Stimulated activated naive CD4-positive, alpha-beta T cell (primary cell): Measurements from ENCODE around the gene ARHGEF35.
"Not testable (repeated sequence)": the region's sequence is repeated elsewhere in the genome, so short reads cannot be mapped to it uniquely, and the experiment has no call there.

ENCODE experiments used
- DNase-seq, 6 experiments: peaks; one replicate each; lab custom pipeline; 2025; lab: John Stamatoyannopoulos, UW

Gene ARHGEF35

GRCh38 chr7:144195212-144195872 lies at the start of gene ARHGEF35:
TSS of gene ARHGEF35 (minus strand) at chr7:144195833. CDS start at chr7:144188383, 7,450 bp downstream.
- not testable (repeated sequence) for DNase-seq

GRCh38 chr7:144245372-144245771 lies 49.7 kb upstream of the ARHGEF35 start:
- DNase-seq = not testable (repeated sequence)

- not testable (repeated sequence) for DNase-seq
Measured at GRCh38 chr7:144239365-144239764, 43.7 kb upstream of the ARHGEF35 start, which contains the start of gene OR2A42. TSS of gene OR2A42 (minus strand) at chr7:144239605. CDS start at chr7:144232843, 6,762 bp downstream.

GRCh38 chr7:144238530-144239082 lies 43.0 kb upstream of the ARHGEF35 start:
- DNase-seq = not testable (repeated sequence)

- DNase-seq = not testable (repeated sequence)
Measured at GRCh38 chr7:144233039-144233438, 37.4 kb upstream of the ARHGEF35 start.

- not testable (repeated sequence) for DNase-seq
Measured at GRCh38 chr7:144231027-144231426, 35.4 kb upstream of the ARHGEF35 start.

- DNase-seq = not testable (repeated sequence)
Measured at GRCh38 chr7:144228810-144229209, 33.2 kb upstream of the ARHGEF35 start.

GRCh38 chr7:144226866-144227265 lies 31.2 kb upstream of the ARHGEF35 start:
- not testable (repeated sequence) for DNase-seq

- not testable (repeated sequence) for DNase-seq
Measured at GRCh38 chr7:144223675-144224074, 28.0 kb upstream of the ARHGEF35 start.

GRCh38 chr7:144220531-144220930 lies 24.9 kb upstream of the ARHGEF35 start:
- not testable (repeated sequence) for DNase-seq

- DNase-seq = not testable (repeated sequence)
Measured at GRCh38 chr7:144219149-144219548, 23.5 kb upstream of the ARHGEF35 start.

GRCh38 chr7:144218581-144218980 lies 22.9 kb upstream of the ARHGEF35 start:
- not testable (repeated sequence) for DNase-seq

GRCh38 chr7:144217200-144217599 lies 21.6 kb upstream of the ARHGEF35 start:
- not testable (repeated sequence) for DNase-seq

- DNase-seq = not testable (repeated sequence)
Measured at GRCh38 chr7:144205306-144205705, 9.7 kb upstream of the ARHGEF35 start.

- DNase-seq = not testable (repeated sequence)
Measured at GRCh38 chr7:144203086-144203485, 7.5 kb upstream of the ARHGEF35 start.

- not testable (repeated sequence) for DNase-seq
Measured at GRCh38 chr7:144201978-144202377, 6.3 kb upstream of the ARHGEF35 start.

GRCh38 chr7:144198934-144199333 lies 3.3 kb upstream of the ARHGEF35 start:
- DNase-seq = not testable (repeated sequence)

GRCh38 chr7:144194453-144194852 lies 1.2 kb downstream of the ARHGEF35 start:
- DNase-seq = not testable (repeated sequence)

GRCh38 chr7:144193782-144194181 lies 1.9 kb downstream of the ARHGEF35 start:
- not testable (repeated sequence) for DNase-seq

GRCh38 chr7:144188578-144189171 lies 7.0 kb downstream of the ARHGEF35 start:
- DNase-seq = not testable (repeated sequence)

GRCh38 chr7:144187848-144188247 lies 7.8 kb downstream of the ARHGEF35 start:
- not testable (repeated sequence) for DNase-seq

- not testable (repeated sequence) for DNase-seq
Measured at GRCh38 chr7:144183166-144183565, 12.5 kb downstream of the ARHGEF35 start, which contains the start of gene CTAGE4. TSS of gene CTAGE4 (plus strand) at chr7:144183466. CDS start at chr7:144183504, 38 bp downstream.

- DNase-seq = not testable (repeated sequence)
Measured at GRCh38 chr7:144179165-144179479, 16.5 kb downstream of the ARHGEF35 start.
